DND-41 (cell line): ENCODE measurements around the gene METTL26.

Source experiments
- ATAC-seq: fragments of 200-7000 bp; cut with Tn5 transposase; 3 replicates; pipeline ENCODE4 v1.9.1; 2021; ENCODE audit warnings: low read depth; ENCODE audit not compliant: insufficient read depth
- DNase-seq: peaks from one replicate; pipeline ENCODE4 v3.0.0-alpha.2; 2020
- H2AFZ ChIP-seq: 2 replicates; pipeline ENCODE4 v1.6.0; 2012; ENCODE audit warnings: low read depth, low read length
- H3K27ac ChIP-seq: 2 replicates; pipeline ENCODE4 v1.5.1; 2012; ENCODE audit warnings: low read length, inconsistent platforms
- H3K27me3 ChIP-seq: fragments of 200-600 bp; sonication (generic); 2 replicates; pipeline ENCODE4 v1.6.0; 2012; ENCODE audit warnings: low read length, mild to moderate bottlenecking, inconsistent platforms; ENCODE audit not compliant: insufficient read depth, poor library complexity
- H3K36me3 ChIP-seq: 2 replicates; pipeline ENCODE4 v1.5.1; 2012; ENCODE audit warnings: low read length, inconsistent platforms; ENCODE audit not compliant: insufficient read depth
- H3K4me1 ChIP-seq: 2 replicates; pipeline ENCODE4 v1.5.1; 2012; ENCODE audit warnings: mild to moderate bottlenecking, low read length; ENCODE audit not compliant: insufficient read depth
- H3K4me2 ChIP-seq: 2 replicates; pipeline ENCODE4 v1.6.0; 2012; ENCODE audit warnings: mild to moderate bottlenecking, moderate library complexity, low read length, inconsistent platforms; ENCODE audit not compliant: insufficient read depth
- H3K4me3 ChIP-seq, 2 experiments: fragments of 200-600 bp in 1 of 2; shearing (Covaris generic) in 1 of 2; 2 replicates each; pipeline ENCODE4 v1.5.1; 2012 to 2016; ENCODE audit warnings: inconsistent platforms in 2 of 2, low read length in 2 of 2, mild to moderate bottlenecking in 2 of 2, low read depth in 1 of 2, moderate library complexity in 1 of 2
- H3K79me2 ChIP-seq: 2 replicates; pipeline ENCODE4 v1.6.0; 2012; ENCODE audit warnings: low read length, inconsistent platforms; ENCODE audit not compliant: insufficient read depth
- H3K9ac ChIP-seq: 2 replicates; pipeline ENCODE4 v1.6.0; 2012; ENCODE audit warnings: low read depth, mild to moderate bottlenecking, inconsistent platforms, low read length, moderate library complexity
- H3K9me3 ChIP-seq: 2 replicates; pipeline ENCODE4 v1.5.1; 2012; ENCODE audit warnings: low read length, moderate library complexity, mild to moderate bottlenecking, inconsistent platforms; ENCODE audit not compliant: insufficient read depth, severe bottlenecking
- H4K20me1 ChIP-seq: 2 replicates; pipeline ENCODE4 v1.6.0; 2012; ENCODE audit warnings: low read length; ENCODE audit not compliant: insufficient read depth
- EZH2 ChIP-seq: IDR thresholded peaks from 3 replicates; pipeline ENCODE4 v1.6.1; 2012; ENCODE audit warnings: borderline replicate concordance, low read depth, mild to moderate bottlenecking, moderate library complexity, low read length, inconsistent platforms; ENCODE audit not compliant: severe bottlenecking
- TF ChIP-seq, protein P1 (sequence below): IDR thresholded peaks from 2 replicates; pipeline ENCODE4 v1.5.1; 2012; ENCODE audit warnings: borderline replicate concordance, low read length, moderate library complexity, mild to moderate bottlenecking; ENCODE audit not compliant: poor library complexity, severe bottlenecking; ENCODE audit errors: extremely low read depth

The METTL26 gene

GRCh38 chr16:619476-620100, 16.5 kb downstream of the METTL26 start:
- Histone ChIP-seq H4K20me1 (peaks cover 34% of the 10 kb centered on the region), H3K9ac (no peak overlapping the region), H3K79me2 (peaks cover 14% of the 10 kb centered on the region), H3K4me1 (no peaks in the 10 kb centered on the region), H3K4me3 (no peak overlapping the region), H2AFZ (no peak overlapping the region), H3K4me2 (no peak overlapping the region), H3K36me3 (no peaks in the 10 kb centered on the region), H3K27me3 (no peaks in the 10 kb centered on the region), H3K9me3 (no peaks in the 10 kb centered on the region), H3K27ac (no peak overlapping the region)
- DNase-seq (no peak), ATAC-seq (no peak)
- TF ChIP-seq, protein P1, sequence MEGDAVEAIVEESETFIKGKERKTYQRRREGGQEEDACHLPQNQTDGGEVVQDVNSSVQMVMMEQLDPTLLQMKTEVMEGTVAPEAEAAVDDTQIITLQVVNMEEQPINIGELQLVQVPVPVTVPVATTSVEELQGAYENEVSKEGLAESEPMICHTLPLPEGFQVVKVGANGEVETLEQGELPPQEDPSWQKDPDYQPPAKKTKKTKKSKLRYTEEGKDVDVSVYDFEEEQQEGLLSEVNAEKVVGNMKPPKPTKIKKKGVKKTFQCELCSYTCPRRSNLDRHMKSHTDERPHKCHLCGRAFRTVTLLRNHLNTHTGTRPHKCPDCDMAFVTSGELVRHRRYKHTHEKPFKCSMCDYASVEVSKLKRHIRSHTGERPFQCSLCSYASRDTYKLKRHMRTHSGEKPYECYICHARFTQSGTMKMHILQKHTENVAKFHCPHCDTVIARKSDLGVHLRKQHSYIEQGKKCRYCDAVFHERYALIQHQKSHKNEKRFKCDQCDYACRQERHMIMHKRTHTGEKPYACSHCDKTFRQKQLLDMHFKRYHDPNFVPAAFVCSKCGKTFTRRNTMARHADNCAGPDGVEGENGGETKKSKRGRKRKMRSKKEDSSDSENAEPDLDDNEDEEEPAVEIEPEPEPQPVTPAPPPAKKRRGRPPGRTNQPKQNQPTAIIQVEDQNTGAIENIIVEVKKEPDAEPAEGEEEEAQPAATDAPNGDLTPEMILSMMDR = no peak
- TF ChIP-seq EZH2 = no peak

GRCh38 chr16:617855-618254, 18.2 kb downstream of the METTL26 start:
- peaks cover 20% of the 10 kb centered on the region for H3K79me2 ChIP-seq
- no peak for ATAC-seq
- H3K4me1 ChIP-seq = no peaks in the 10 kb centered on the region

GRCh38 chr16:616733-617586, 19.1 kb downstream of the METTL26 start:
- Histone ChIP-seq H3K27ac (no peak overlapping the region), H2AFZ (no peak overlapping the region), H3K27me3 (no peaks in the 10 kb centered on the region), H3K36me3 (no peaks in the 10 kb centered on the region), H4K20me1 (peaks cover 27% of the 10 kb centered on the region), H3K79me2 (peaks cover 20% of the 10 kb centered on the region), H3K4me1 (no peaks in the 10 kb centered on the region), H3K9ac (no peak overlapping the region), H3K9me3 (no peaks in the 10 kb centered on the region), H3K4me3 (no peak overlapping the region), H3K4me2 (no peak overlapping the region)
- DNase-seq (no peak), ATAC-seq (no peak)
- TF ChIP-seq EZH2 = no peak
- TF ChIP-seq, protein P1 = no peak

More at GRCh38 chr16:617855-618254, 18.2 kb downstream of the METTL26 start:
- no peak overlapping the region for H3K4me3 ChIP-seq
- H3K36me3 ChIP-seq = no peaks in the 10 kb centered on the region
- no peaks in the 10 kb centered on the region for H3K9me3 ChIP-seq
- H3K4me2 ChIP-seq = no peak overlapping the region
- H3K27ac ChIP-seq = no peak overlapping the region
- no peak for DNase-seq
- H3K9ac ChIP-seq = no peak overlapping the region
- no peaks in the 10 kb centered on the region for H3K27me3 ChIP-seq
- no peak overlapping the region for H2AFZ ChIP-seq
- peaks cover 30% of the 10 kb centered on the region for H4K20me1 ChIP-seq
- no peak for TF ChIP-seq EZH2
- TF ChIP-seq, protein P1 = no peak
